GM23248 (cell line): ENCODE results near the gene LENG8. TPM values are rescaled to one million over a fixed set of nuclear protein-coding genes. Genes with fewer than 3 reads are reported as not detected.
A peak's percentile ranks its signal among the peaks of the same experiment; 100 is the strongest.

ENCODE experiments used
- DNase-seq: peaks from one replicate; pipeline ENCODE4 v3.0.0-alpha.2; 2015
- H2AFZ ChIP-seq: fragments of 200-600 bp; sonication (generic); 2 replicates; pipeline ENCODE4 v1.6.1; 2016; ENCODE audit warnings: antibody characterized with exemption
- H3F3A ChIP-seq: fragments of 200-600 bp; sonication (generic); 2 replicates; pipeline ENCODE4 v1.6.1; 2016; ENCODE audit warnings: mild to moderate bottlenecking, antibody characterized with exemption, mixed run types; ENCODE audit not compliant: insufficient read depth
- H3K27ac ChIP-seq: fragments of 200-600 bp; sonication (generic); 2 replicates; pipeline ENCODE4 v1.5.1; 2016; ENCODE audit warnings: mild to moderate bottlenecking
- H3K27me3 ChIP-seq: fragments of 200-600 bp; sonication (generic); replicated peaks from 2 replicates; pipeline ENCODE4 v1.6.1; 2016; ENCODE audit warnings: mild to moderate bottlenecking; ENCODE audit not compliant: insufficient read depth
- H3K36me3 ChIP-seq: fragments of 200-600 bp; sonication (generic); 2 replicates; pipeline ENCODE4 v1.6.1; 2016; ENCODE audit warnings: low read depth, mild to moderate bottlenecking
- H3K4me1 ChIP-seq: fragments of 200-600 bp; sonication (generic); 2 replicates; pipeline ENCODE4 v1.6.1; 2016; ENCODE audit warnings: mild to moderate bottlenecking; ENCODE audit not compliant: insufficient read depth
- H3K4me2 ChIP-seq: fragments of 200-600 bp; sonication (generic); one replicate; pipeline ENCODE4 v1.6.1; 2016; ENCODE audit warnings: mild to moderate bottlenecking; ENCODE audit not compliant: unreplicated experiment
- H3K4me3 ChIP-seq: fragments of 200-600 bp; sonication (generic); 2 replicates; pipeline ENCODE4 v1.5.1; 2016; ENCODE audit warnings: mild to moderate bottlenecking
- H3K79me2 ChIP-seq: fragments of 200-600 bp; sonication (generic); 2 replicates; pipeline ENCODE4 v1.6.1; 2016; ENCODE audit warnings: mild to moderate bottlenecking; ENCODE audit not compliant: insufficient read depth
- H3K9ac ChIP-seq: fragments of 200-600 bp; sonication (generic); 2 replicates; pipeline ENCODE4 v1.6.1; 2016; ENCODE audit warnings: mild to moderate bottlenecking
- H3K9me2 ChIP-seq: fragments of 200-600 bp; sonication (generic); 2 replicates; pipeline ENCODE4 v1.6.1; 2016; ENCODE audit warnings: mixed run types, mild to moderate bottlenecking, moderate library complexity; ENCODE audit not compliant: insufficient read depth
- H3K9me3 ChIP-seq: fragments of 200-600 bp; sonication (generic); one replicate; pipeline ENCODE4 v1.6.1; 2017; ENCODE audit warnings: low read depth
- H4K20me1 ChIP-seq: fragments of 200-600 bp; sonication (generic); 2 replicates; pipeline ENCODE4 v1.6.0; 2016; ENCODE audit not compliant: insufficient read depth
- EZH2 ChIP-seq: fragments of 200-600 bp; sonication (generic); IDR thresholded peaks from 2 replicates; pipeline ENCODE4 v1.6.1; 2018; ENCODE audit warnings: antibody characterized with exemption, mild to moderate bottlenecking; ENCODE audit not compliant: insufficient read depth, poor library complexity, severe bottlenecking
- EZH2phosphoT487 ChIP-seq: fragments of 200-600 bp; sonication (generic); IDR thresholded peaks from 2 replicates; pipeline ENCODE4 v1.6.1; 2018; ENCODE audit warnings: antibody characterized with exemption, moderate library complexity, mild to moderate bottlenecking, low read depth; ENCODE audit not compliant: insufficient read depth
- WGBS, 2 experiments: methylation state at CpG; one replicate each; pipeline ENCODE4 v1.1.6; 2015 to 2017; ENCODE audit warnings: low lambda C conversion rate in 2 of 2, low coverage in 1 of 2; ENCODE audit errors: missing lambda C conversion rate in 2 of 2; 5-methylcytosine and 5-hydroxymethylcytosine counted together
- in situ Hi-C: fragments of 300-500 bp; cut with MboI; formaldehyde crosslinking; loops from 2 replicates; pipeline ENCODE4 v1.15.0; 2020
- polyA plus RNA-seq: library from polyadenylated mRNA; unstranded; fragments of >200 nt; fragmentation: Nextera tagmentation; extraction: Ambion mirVana; gene quantifications from 2 replicates; pipeline ENCODE4 v1.2.1, GENCODE V29; 2016
- total RNA-seq: library from RNA; depleted of rRNA; stranded (reverse); fragments of >200 nt; shearing (Covaris generic); gene quantifications from 2 replicates; pipeline ENCODE4 v1.2.3, GENCODE V29; 2014

Gene LENG8
- total and polyA plus RNA-seq, 2 experiments from 2014 or later, result 29.2 to 45.5 TPM

DNA sequence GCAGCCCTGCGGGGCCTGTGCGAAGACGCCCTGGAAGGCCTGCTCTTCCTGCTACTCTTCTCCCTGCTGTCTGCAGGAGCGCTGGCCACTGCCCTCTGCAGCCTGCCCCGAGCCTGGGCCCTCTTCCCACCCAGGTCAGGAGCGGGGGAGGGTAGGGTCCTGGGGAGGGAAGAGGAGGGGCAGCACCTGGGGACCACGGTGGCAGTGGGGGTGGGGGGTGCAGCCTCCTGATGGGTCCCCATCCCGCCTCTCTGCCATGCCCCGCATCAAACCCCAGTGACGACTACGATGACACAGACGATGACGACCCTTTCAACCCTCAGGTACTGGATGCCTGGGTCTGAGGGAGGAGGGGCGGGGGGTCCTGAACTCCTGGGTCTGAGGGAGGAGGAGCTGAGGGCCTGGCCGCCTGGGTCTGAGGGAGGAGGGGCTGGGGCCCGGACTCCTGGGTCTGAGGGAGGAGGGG is 13.4 kb upstream of the LENG8 start:
- no peaks in the 10 kb centered on the region for H3K27me3 ChIP-seq
- H3K9me2 ChIP-seq, result no peaks in the 10 kb centered on the region
- peaks cover 5% of the 10 kb centered on the region for H3K79me2 ChIP-seq
- no peak overlapping the region for H2AFZ ChIP-seq
- WGBS, 2 experiments, result 27 to 32% methylated on average over 5 to 16 of the region's 16 CpGs
- H4K20me1 ChIP-seq, result no peaks in the 10 kb centered on the region
- H3K4me1 ChIP-seq, result no peaks in the 10 kb centered on the region
- H3K9ac ChIP-seq, result no peak overlapping the region
- TF ChIP-seq EZH2 (no peak), EZH2phosphoT487 (no peak)
- DNase-seq, result no peak
- no peak overlapping the region for H3K4me2 ChIP-seq
- in situ Hi-C loops, result no loop called here
- H3K4me3 ChIP-seq, result no peak overlapping the region
- H3K9me3 ChIP-seq, result no peaks in the 10 kb centered on the region
- no peaks in the 10 kb centered on the region for H3F3A ChIP-seq
- no peaks in the 10 kb centered on the region for H3K36me3 ChIP-seq
- H3K27ac ChIP-seq, result no peak overlapping the region

DNA sequence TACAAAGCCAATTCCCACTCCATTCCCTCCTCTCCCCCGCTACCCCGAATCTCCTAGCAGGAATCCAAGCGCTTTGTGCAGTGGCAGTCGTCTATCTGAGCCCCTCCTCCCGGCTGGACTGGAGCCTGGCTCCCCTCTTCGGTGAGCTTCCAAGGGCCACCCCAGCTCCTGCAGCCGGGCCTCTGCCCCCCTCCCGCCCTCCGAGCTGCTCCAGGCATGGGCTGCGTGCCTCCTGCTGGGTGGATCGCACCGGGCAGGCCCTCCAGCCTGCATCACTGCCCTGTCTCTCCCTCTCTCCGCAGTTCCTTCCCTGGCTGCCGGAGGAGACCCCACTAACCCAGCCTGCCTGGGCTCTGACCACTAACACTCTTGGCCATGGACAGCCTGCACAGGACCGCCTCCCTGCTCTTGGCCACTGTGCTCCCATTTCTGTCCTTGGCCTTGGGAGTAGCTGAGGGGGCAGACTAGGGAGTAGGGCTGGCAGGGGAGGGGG is 12.9 kb upstream of the LENG8 start:
- no peak overlapping the region for H2AFZ ChIP-seq
- H3K79me2 ChIP-seq, result peaks cover 9% of the 10 kb centered on the region
- WGBS, 2 experiments, result 31 to 33% methylated on average over 12 to 15 of the region's 15 CpGs
- H3K36me3 ChIP-seq, result no peaks in the 10 kb centered on the region
- no peak overlapping the region for H3K4me3 ChIP-seq
- H3K27me3 ChIP-seq, result no peaks in the 10 kb centered on the region
- no peaks in the 10 kb centered on the region for H3K9me3 ChIP-seq
- no peaks in the 10 kb centered on the region for H4K20me1 ChIP-seq
- no peak overlapping the region for H3K9ac ChIP-seq
- in situ Hi-C loops, result no loop called here
- H3K27ac ChIP-seq, result no peak overlapping the region
- DNase-seq, result no peak
- TF ChIP-seq EZH2phosphoT487, result no peak
- TF ChIP-seq EZH2, result no peak
- no peak overlapping the region for H3K4me2 ChIP-seq
- H3F3A ChIP-seq, result no peaks in the 10 kb centered on the region
- H3K9me2 ChIP-seq, result no peaks in the 10 kb centered on the region
- H3K4me1 ChIP-seq, result no peaks in the 10 kb centered on the region

DNA sequence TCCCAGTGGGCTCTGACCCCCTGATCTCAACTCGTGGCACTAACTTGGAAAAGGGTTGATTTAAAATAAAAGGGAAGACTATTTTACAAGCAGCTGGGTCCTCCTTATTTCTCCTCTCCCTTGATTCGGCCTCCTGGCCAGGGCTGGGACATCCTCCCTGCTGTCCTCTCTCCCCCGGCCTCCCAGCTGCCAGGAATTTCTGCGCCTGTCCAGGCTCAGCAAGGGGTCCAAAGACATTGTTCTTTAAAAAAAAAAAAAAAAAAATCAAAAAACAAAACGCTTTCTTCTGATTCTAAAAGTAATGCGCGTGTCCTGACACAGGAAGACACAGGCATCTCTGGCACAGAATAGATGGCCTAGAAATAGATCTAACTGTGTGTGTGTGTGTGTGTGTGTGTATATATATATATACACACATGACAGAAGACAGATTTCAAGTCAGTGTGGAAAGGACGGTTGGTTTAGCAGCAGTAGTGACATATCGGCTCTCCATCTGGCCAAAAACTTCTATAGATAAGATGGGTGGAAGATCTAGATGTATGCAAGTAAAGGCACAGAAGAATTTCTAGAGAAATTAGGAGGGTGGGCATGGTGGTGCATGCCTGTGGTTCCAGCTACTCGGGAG is 12.3 kb upstream of the LENG8 start:
- H3K4me1 ChIP-seq, result no peaks in the 10 kb centered on the region
- WGBS, 2 experiments, result 85 to 88% methylated on average over 10 of the region's 10 CpGs
- DNase-seq, result no peak
- H3K9me3 ChIP-seq, result no peaks in the 10 kb centered on the region
- in situ Hi-C loops, result no loop called here
- H3K36me3 ChIP-seq, result no peaks in the 10 kb centered on the region; the same call in 1 of the 2 replicates
- no peaks in the 10 kb centered on the region for H3F3A ChIP-seq
- H3K9ac ChIP-seq, result no peak overlapping the region
- no peak overlapping the region for H2AFZ ChIP-seq
- peaks cover 16% of the 10 kb centered on the region for H3K79me2 ChIP-seq
- TF ChIP-seq EZH2 (no peak), EZH2phosphoT487 (no peak)
- no peaks in the 10 kb centered on the region for H3K27me3 ChIP-seq
- no peak overlapping the region for H3K27ac ChIP-seq
- no peaks in the 10 kb centered on the region for H4K20me1 ChIP-seq
- H3K9me2 ChIP-seq, result no peaks in the 10 kb centered on the region
- H3K4me2 ChIP-seq, result no peak overlapping the region
- H3K4me3 ChIP-seq, result no peak overlapping the region

DNA sequence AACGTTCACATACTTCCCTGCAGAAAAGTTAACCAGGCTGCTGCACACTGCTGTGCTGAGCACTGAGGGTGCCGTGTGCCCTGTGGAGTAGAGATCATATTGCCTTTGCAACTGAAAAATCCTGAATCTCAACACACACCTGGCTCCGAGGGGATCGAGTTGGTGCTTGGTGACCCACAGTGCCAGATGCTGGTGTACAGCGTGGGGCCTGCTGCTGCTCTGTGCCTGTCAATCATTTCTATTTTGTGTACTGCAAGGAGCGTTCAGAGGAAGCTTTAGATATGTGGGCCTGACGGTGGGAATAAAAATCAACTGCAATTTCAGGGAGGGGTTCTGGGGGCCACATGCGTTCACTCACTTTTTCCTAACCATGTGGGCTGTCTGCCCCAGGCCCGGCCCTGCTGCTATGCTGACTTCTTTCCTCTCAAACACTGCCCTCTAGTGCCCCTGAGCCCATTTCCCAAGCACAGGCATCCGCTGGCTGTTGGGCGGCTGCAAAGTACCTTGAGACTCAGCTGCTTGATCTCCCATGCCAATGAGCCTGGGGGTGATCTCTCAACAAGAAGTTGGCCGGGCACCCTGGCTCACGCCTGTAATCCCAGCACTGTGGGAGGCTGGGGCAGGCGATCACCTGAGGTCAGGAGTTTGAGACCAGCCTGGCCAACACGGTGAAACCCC is 9.7 kb upstream of the LENG8 start:
- Histone ChIP-seq H3K9ac (no peak overlapping the region), H3K36me3 (peaks cover 4% of the 10 kb centered on the region; the same call in 1 of the 2 replicates), H3K27me3 (no peaks in the 10 kb centered on the region), H3K79me2 (peaks cover 31% of the 10 kb centered on the region), H3K27ac (no peak overlapping the region), H3K9me2 (no peaks in the 10 kb centered on the region), H3K4me3 (no peak overlapping the region), H4K20me1 (no peaks in the 10 kb centered on the region), H3K4me1 (no peaks in the 10 kb centered on the region), H3K4me2 (no peak overlapping the region), H2AFZ (no peak overlapping the region), H3K9me3 (no peaks in the 10 kb centered on the region), H3F3A (no peaks in the 10 kb centered on the region)
- 53 to 67% methylated on average over 15 of the region's 15 CpGs for WGBS, 2 experiments
- in situ Hi-C loops, result no loop called here
- no peak for TF ChIP-seq EZH2
- peak; percentile 52 for DNase-seq
